Neuronal stem cell (in vitro differentiated cells): ENCODE data around the gene MACROD2.

Experiments used
- DNase-seq: peaks from one replicate; pipeline ENCODE4 v3.0.0-alpha.2; 2013; ENCODE audit warnings: low spot score
- H2AFZ ChIP-seq: one replicate; pipeline ENCODE4 v1.6.1; 2013; ENCODE audit warnings: mild to moderate bottlenecking, low read length, inconsistent platforms
- H2AK5ac ChIP-seq: 2 replicates; pipeline ENCODE4 v1.6.1; 2013; ENCODE audit warnings: low read depth, mild to moderate bottlenecking, inconsistent platforms, low read length, moderate library complexity, mixed read lengths
- H2BK120ac ChIP-seq: 2 replicates; pipeline ENCODE4 v1.6.1; 2013; ENCODE audit warnings: low read depth, mild to moderate bottlenecking, inconsistent platforms, low read length, moderate library complexity, mixed read lengths
- H2BK12ac ChIP-seq: one replicate; pipeline ENCODE4 v1.6.1; 2013; ENCODE audit warnings: low read length, inconsistent platforms
- H2BK15ac ChIP-seq: 2 replicates; pipeline ENCODE4 v1.6.1; 2013; ENCODE audit warnings: mild to moderate bottlenecking, low read length, inconsistent platforms, mixed read lengths
- H2BK5ac ChIP-seq: one replicate; pipeline ENCODE4 v1.6.1; 2013; ENCODE audit warnings: inconsistent platforms, mild to moderate bottlenecking, low read length, moderate library complexity
- H3K14ac ChIP-seq: one replicate; pipeline ENCODE4 v1.6.1; 2013; ENCODE audit warnings: low read length, inconsistent platforms
- H3K18ac ChIP-seq: 2 replicates; pipeline ENCODE4 v1.6.1; 2013; ENCODE audit warnings: low read length, inconsistent platforms
- H3K23ac ChIP-seq: 2 replicates; pipeline ENCODE4 v1.6.1; 2013; ENCODE audit warnings: low read depth, mild to moderate bottlenecking, mixed read lengths, low read length, inconsistent platforms; ENCODE audit not compliant: poor library complexity
- H3K27ac ChIP-seq: replicated peaks from 3 replicates; pipeline ENCODE4 v1.5.1; 2013; ENCODE audit warnings: low read length, inconsistent platforms
- H3K27me3 ChIP-seq, 3 experiments: 2 replicates each; pipeline ENCODE4 v1.6.1; 2013; ENCODE audit warnings: low read length in 3 of 3, mild to moderate bottlenecking in 2 of 3, inconsistent platforms in 1 of 3, low read depth in 1 of 3, mixed read lengths in 1 of 3, moderate library complexity in 1 of 3; ENCODE audit not compliant: control insufficient read depth in 3 of 3, insufficient read depth in 3 of 3
- H3K36me3 ChIP-seq, 2 donors: replicated peaks in 1 of 2; 2 replicates each; pipeline ENCODE4 v1.6.1; 2013; ENCODE audit warnings: low read length in 2 of 2; ENCODE audit not compliant: control insufficient read depth in 2 of 2, insufficient read depth in 2 of 2
- H3K4ac ChIP-seq: 2 replicates; pipeline ENCODE4 v1.6.1; 2013; ENCODE audit warnings: inconsistent platforms, mild to moderate bottlenecking, low read length, moderate library complexity
- H3K4me1 ChIP-seq, 2 donors: 1 replicate in 1 of 2; 2 replicates in 1 of 2; pipeline ENCODE4 v1.6.1; 2013; ENCODE audit warnings: low read length in 2 of 2, low read depth in 1 of 2; ENCODE audit not compliant: control insufficient read depth in 2 of 2, insufficient read depth in 1 of 2
- H3K4me2 ChIP-seq: one replicate; pipeline ENCODE4 v1.6.1; 2013; ENCODE audit warnings: mild to moderate bottlenecking, low read length, inconsistent platforms; ENCODE audit not compliant: insufficient read depth, poor library complexity, severe bottlenecking
- H3K4me3 ChIP-seq, 2 donors: 2 replicates each; pipeline ENCODE4 v1.5.1; 2013; ENCODE audit warnings: low read length in 2 of 2, mild to moderate bottlenecking in 2 of 2, inconsistent platforms in 1 of 2, moderate library complexity in 1 of 2
- H3K79me1 ChIP-seq: one replicate; pipeline ENCODE4 v1.6.1; 2013; ENCODE audit warnings: low read depth, mild to moderate bottlenecking, inconsistent platforms, low read length, moderate library complexity
- H3K9ac ChIP-seq: one replicate; pipeline ENCODE4 v1.6.1; 2013; ENCODE audit warnings: mild to moderate bottlenecking, low read depth, low read length, inconsistent platforms; ENCODE audit not compliant: poor library complexity
- H3K9me3 ChIP-seq, 2 donors: replicated peaks in 1 of 2; 2 replicates each; pipeline versions ENCODE3 to v1.6.1; 2013; ENCODE audit warnings: low read length in 2 of 2, mild to moderate bottlenecking in 2 of 2, inconsistent platforms in 1 of 2, low read depth in 1 of 2, mixed read lengths in 1 of 2, moderate library complexity in 1 of 2; ENCODE audit not compliant: control insufficient read depth in 2 of 2, insufficient read depth in 1 of 2
- H4K8ac ChIP-seq: one replicate; pipeline ENCODE4 v1.6.1; 2013; ENCODE audit warnings: low read depth, mild to moderate bottlenecking, inconsistent platforms, low read length, moderate library complexity
- H4K91ac ChIP-seq: one replicate; pipeline ENCODE4 v1.6.1; 2013; ENCODE audit warnings: low read length, low read depth, mild to moderate bottlenecking, inconsistent platforms; ENCODE audit not compliant: poor library complexity
- WGBS, 2 donors: extraction: QIAGEN DNeasy Blood & Tissue Kit; methylation state at CpG; one replicate each; pipeline ENCODE4 v1.1.7; 2013; ENCODE audit warnings: missing lambda C conversion rate in 2 of 2, mixed read lengths in 1 of 2; ENCODE audit not compliant: insufficient read length in 2 of 2, insufficient replicate concordance in 1 of 2; ENCODE audit errors: extremely low coverage in 2 of 2; 5-methylcytosine and 5-hydroxymethylcytosine counted together

Gene MACROD2

GRCh38 chr20:15637950-15638754 lies 1642.8 kb downstream of the MACROD2 start:
- H3K4me1 ChIP-seq, result peaks cover 18 to 30% of the 10 kb centered on the region in 2 donors
- peaks cover 3 to 12% of the 10 kb centered on the region in 2 donors for H3K9me3 ChIP-seq
- H3K27me3 ChIP-seq, result no peaks in the 10 kb centered on the region
- peak overlapping the region; percentile 45 for H2AFZ ChIP-seq
- no peak overlapping the region for H3K18ac ChIP-seq
- no peak overlapping the region for H3K4ac ChIP-seq
- no peak overlapping the region for H2AK5ac ChIP-seq
- no peak overlapping the region for H2BK12ac ChIP-seq
- H2BK120ac ChIP-seq, result no peak overlapping the region
- no peaks in the 10 kb centered on the region for H3K36me3 ChIP-seq
- no CpG with 5 or more reads among the region's 5 CpGs for WGBS, 2 donors
- no peak overlapping the region for H3K14ac ChIP-seq
- peak overlapping the region; percentile 37 for H3K27ac ChIP-seq
- no peak overlapping the region for H3K23ac ChIP-seq
- no peaks in the 10 kb centered on the region for H3K79me1 ChIP-seq
- DNase-seq, result peak; percentile 61
- no peak overlapping the region for H2BK5ac ChIP-seq
- no peak overlapping the region for H3K4me3 ChIP-seq
- H3K4me2 ChIP-seq, result no peak overlapping the region
- H2BK15ac ChIP-seq, result no peak overlapping the region
- H3K9ac ChIP-seq, result no peak overlapping the region
- no peak overlapping the region for H4K8ac ChIP-seq
- H4K91ac ChIP-seq, result no peak overlapping the region

GRCh38 chr20:15638816-15639215 lies 1643.5 kb downstream of the MACROD2 start:
- no peaks in the 10 kb centered on the region for H3K79me1 ChIP-seq
- H2BK15ac ChIP-seq, result no peak overlapping the region
- no peak overlapping the region for H2BK120ac ChIP-seq
- H3K14ac ChIP-seq, result no peak overlapping the region
- peak overlapping the region; percentile 45 for H2AFZ ChIP-seq
- H3K4me1 ChIP-seq, result peaks cover 18 to 30% of the 10 kb centered on the region in 2 donors
- H3K27me3 ChIP-seq, result no peaks in the 10 kb centered on the region
- no peak overlapping the region for H4K8ac ChIP-seq
- no peak overlapping the region for H3K18ac ChIP-seq
- no peak overlapping the region for H3K9ac ChIP-seq
- no peak overlapping the region for H3K23ac ChIP-seq
- DNase-seq, result no peak
- no peak overlapping the region for H3K4me3 ChIP-seq
- no CpG with 5 or more reads among the region's 5 CpGs for WGBS, 2 donors
- no peak overlapping the region for H2BK12ac ChIP-seq
- no peak overlapping the region for H2BK5ac ChIP-seq
- H3K4ac ChIP-seq, result no peak overlapping the region
- peaks cover 3 to 12% of the 10 kb centered on the region in 2 donors for H3K9me3 ChIP-seq
- H2AK5ac ChIP-seq, result no peak overlapping the region
- no peak overlapping the region for H3K4me2 ChIP-seq
- H3K27ac ChIP-seq, result no peak overlapping the region
- no peak overlapping the region for H4K91ac ChIP-seq
- no peaks in the 10 kb centered on the region for H3K36me3 ChIP-seq

- Histone ChIP-seq H2BK12ac (no peak overlapping the region), H3K36me3 (no peaks in the 10 kb centered on the region), H2BK120ac (no peak overlapping the region), H3K4ac (no peak overlapping the region), H2AFZ (no peak overlapping the region), H2BK15ac (no peak overlapping the region), H2AK5ac (no peak overlapping the region), H3K18ac (no peak overlapping the region), H3K9me3 (peaks cover 0 to 6% of the 10 kb centered on the region in 2 donors), H3K4me2 (no peak overlapping the region), H4K91ac (no peak overlapping the region), H3K4me3 (no peak overlapping the region), H3K27ac (no peak overlapping the region), H2BK5ac (no peak overlapping the region), H3K23ac (no peak overlapping the region), H3K79me1 (no peaks in the 10 kb centered on the region), H3K27me3 (no peaks in the 10 kb centered on the region), H3K9ac (no peak overlapping the region), H3K4me1 (peaks cover 18 to 30% of the 10 kb centered on the region in 2 donors), H4K8ac (no peak overlapping the region), H3K14ac (no peak overlapping the region)
- WGBS, 2 donors, result 100% methylated on average over 1 of the region's 1 CpG
- DNase-seq, result no peak
Measured at GRCh38 chr20:15639839-15640238, 1644.5 kb downstream of the MACROD2 start.

GRCh38 chr20:15642109-15642508 lies 1646.8 kb downstream of the MACROD2 start:
- Histone ChIP-seq H3K9me3 (peaks cover 0 to 3% of the 10 kb centered on the region in 2 donors), H3K4ac (no peak overlapping the region), H3K18ac (no peak overlapping the region), H3K4me3 (no peak overlapping the region), H3K27ac (no peak overlapping the region), H3K27me3 (no peaks in the 10 kb centered on the region), H2BK12ac (no peak overlapping the region), H2BK5ac (no peak overlapping the region), H3K4me2 (no peak overlapping the region), H3K4me1 (peaks cover 12 to 20% of the 10 kb centered on the region in 2 donors), H4K91ac (no peak overlapping the region), H2AK5ac (no peak overlapping the region), H2BK15ac (no peak overlapping the region), H2BK120ac (no peak overlapping the region), H3K9ac (no peak overlapping the region), H3K79me1 (no peaks in the 10 kb centered on the region), H4K8ac (no peak overlapping the region), H3K14ac (no peak overlapping the region), H3K36me3 (no peaks in the 10 kb centered on the region), H2AFZ (no peak overlapping the region), H3K23ac (no peak overlapping the region)
- DNase-seq, result no peak
- WGBS, 2 donors, result no CpG with 5 or more reads among the region's 6 CpGs
